ENCODE results near the gene RBM38. TPM values are rescaled to one million over a fixed set of nuclear protein-coding genes. Genes with fewer than 3 reads are reported as not detected.

RBM38 gene
- polyA plus RNA-seq, 2 of the 4 experiments (the other 2 are of a cell fraction) = 6.6 to 14.2 TPM

DNA sequence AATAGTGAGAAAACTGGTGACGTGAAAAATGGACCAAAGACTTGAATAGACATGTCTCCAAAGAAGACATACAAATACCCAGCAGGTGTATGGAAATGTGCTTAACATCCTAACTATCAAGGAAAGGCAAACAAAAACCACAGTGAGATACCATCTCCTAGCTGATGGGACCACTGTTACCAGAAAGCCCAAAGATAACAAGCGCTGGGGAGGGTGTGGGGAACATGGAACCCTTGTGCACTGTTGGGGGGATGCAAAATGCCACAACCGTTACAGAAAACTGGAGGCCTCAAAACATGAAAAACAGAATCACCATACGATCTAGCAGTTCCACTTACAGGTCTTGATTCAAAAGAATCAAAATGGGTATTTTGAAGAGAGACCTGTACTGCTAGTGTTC is 19.8 kb upstream of the RBM38 start (continued):
- TF ChIP-seq, protein P1, sequence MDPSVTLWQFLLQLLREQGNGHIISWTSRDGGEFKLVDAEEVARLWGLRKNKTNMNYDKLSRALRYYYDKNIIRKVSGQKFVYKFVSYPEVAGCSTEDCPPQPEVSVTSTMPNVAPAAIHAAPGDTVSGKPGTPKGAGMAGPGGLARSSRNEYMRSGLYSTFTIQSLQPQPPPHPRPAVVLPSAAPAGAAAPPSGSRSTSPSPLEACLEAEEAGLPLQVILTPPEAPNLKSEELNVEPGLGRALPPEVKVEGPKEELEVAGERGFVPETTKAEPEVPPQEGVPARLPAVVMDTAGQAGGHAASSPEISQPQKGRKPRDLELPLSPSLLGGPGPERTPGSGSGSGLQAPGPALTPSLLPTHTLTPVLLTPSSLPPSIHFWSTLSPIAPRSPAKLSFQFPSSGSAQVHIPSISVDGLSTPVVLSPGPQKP (IDR thresholded peaks at IDR 0.05; ENCODE audit: low read depth, low read length) = no peak
- TF ChIP-seq SMC3 (IDR thresholded peaks at IDR 0.05) (no peak), HOXB5 (CRISPR knock-in tag; IDR thresholded peaks at IDR 0.05) (no peak)
- TF ChIP-seq, protein P2, sequence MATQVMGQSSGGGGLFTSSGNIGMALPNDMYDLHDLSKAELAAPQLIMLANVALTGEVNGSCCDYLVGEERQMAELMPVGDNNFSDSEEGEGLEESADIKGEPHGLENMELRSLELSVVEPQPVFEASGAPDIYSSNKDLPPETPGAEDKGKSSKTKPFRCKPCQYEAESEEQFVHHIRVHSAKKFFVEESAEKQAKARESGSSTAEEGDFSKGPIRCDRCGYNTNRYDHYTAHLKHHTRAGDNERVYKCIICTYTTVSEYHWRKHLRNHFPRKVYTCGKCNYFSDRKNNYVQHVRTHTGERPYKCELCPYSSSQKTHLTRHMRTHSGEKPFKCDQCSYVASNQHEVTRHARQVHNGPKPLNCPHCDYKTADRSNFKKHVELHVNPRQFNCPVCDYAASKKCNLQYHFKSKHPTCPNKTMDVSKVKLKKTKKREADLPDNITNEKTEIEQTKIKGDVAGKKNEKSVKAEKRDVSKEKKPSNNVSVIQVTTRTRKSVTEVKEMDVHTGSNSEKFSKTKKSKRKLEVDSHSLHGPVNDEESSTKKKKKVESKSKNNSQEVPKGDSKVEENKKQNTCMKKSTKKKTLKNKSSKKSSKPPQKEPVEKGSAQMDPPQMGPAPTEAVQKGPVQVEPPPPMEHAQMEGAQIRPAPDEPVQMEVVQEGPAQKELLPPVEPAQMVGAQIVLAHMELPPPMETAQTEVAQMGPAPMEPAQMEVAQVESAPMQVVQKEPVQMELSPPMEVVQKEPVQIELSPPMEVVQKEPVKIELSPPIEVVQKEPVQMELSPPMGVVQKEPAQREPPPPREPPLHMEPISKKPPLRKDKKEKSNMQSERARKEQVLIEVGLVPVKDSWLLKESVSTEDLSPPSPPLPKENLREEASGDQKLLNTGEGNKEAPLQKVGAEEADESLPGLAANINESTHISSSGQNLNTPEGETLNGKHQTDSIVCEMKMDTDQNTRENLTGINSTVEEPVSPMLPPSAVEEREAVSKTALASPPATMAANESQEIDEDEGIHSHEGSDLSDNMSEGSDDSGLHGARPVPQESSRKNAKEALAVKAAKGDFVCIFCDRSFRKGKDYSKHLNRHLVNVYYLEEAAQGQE (IDR thresholded peaks at IDR 0.05) = no peak

GRCh38 chr20:57372157-57372556 is 19.0 kb upstream of the RBM38 start:
- CTCF ChIA-PET = interaction anchor here (0.9 to 1.2 kb wide), 2 partner anchors 9 to 26 kb away, joined by 3 to 5 read pairs; no protein-coding TSS in a partner anchor
- Histone ChIP-seq H3K4me2 (no peak overlapping the region), H3K4me1 (no peaks in the 10 kb centered on the region), H3K4me3 (no peak overlapping the region), H3K9me3 (no peaks in the 10 kb centered on the region), H3K27ac (no peak overlapping the region)
- FAIRE-seq (no peak), ATAC-seq (no peak), DNase-seq (ENCODE audit: low read depth in 1 of 2, low spot score in 1 of 2) (no peak)
- POLR2A ChIA-PET = no interaction called here
- no peak for TF ChIP-seq MAFK (IDR thresholded peaks at IDR 0.05; ENCODE audit: partially characterized antibody)
- TF ChIP-seq RNF2 (IDR thresholded peaks at IDR 0.05; ENCODE audit: borderline replicate concordance, low read depth) = no peak
- TF ChIP-seq PHF8 (IDR thresholded peaks at IDR 0.05; ENCODE audit: borderline replicate concordance, low read depth) = no peak
- no peak for TF ChIP-seq TP53 (CRISPR knock-in tag; IDR thresholded peaks at IDR 0.05)
- TF ChIP-seq FOSB (CRISPR knock-in tag; IDR thresholded peaks at IDR 0.05) = no peak
- no peak for TF ChIP-seq FOXS1 (CRISPR knock-in tag; IDR thresholded peaks at IDR 0.05)
- no peak for TF ChIP-seq GATA3 (IDR thresholded peaks at IDR 0.05; ENCODE audit: borderline replicate concordance)
- no peak for TF ChIP-seq HDAC2 (IDR thresholded peaks at IDR 0.05)
- no peak for TF ChIP-seq ESRRA (IDR thresholded peaks at IDR 0.05; ENCODE audit: borderline replicate concordance, low read length)
- no peak for TF ChIP-seq HES2 (IDR thresholded peaks at IDR 0.05)
- TF ChIP-seq, protein P2 (IDR thresholded peaks at IDR 0.05) = no peak
- no peak for TF ChIP-seq HOXA7 (CRISPR knock-in tag; IDR thresholded peaks at IDR 0.05)
- no peak for TF ChIP-seq NFE2L2 (conservative IDR thresholded peaks at IDR 0.05; ENCODE audit: low read length)
- no peak for TF ChIP-seq ATOH8 (CRISPR knock-in tag; IDR thresholded peaks at IDR 0.05; ENCODE audit: low read depth)
- no peak for TF ChIP-seq CTCF (IDR thresholded peaks at IDR 0.05)
- no peak for TF ChIP-seq MAX (IDR thresholded peaks at IDR 0.05)
- no peak for TF ChIP-seq TFCP2L1 (CRISPR knock-in tag; IDR thresholded peaks at IDR 0.05)
- TF ChIP-seq EP300 (IDR thresholded peaks at IDR 0.05) = no peak
- TF ChIP-seq SREBF2 (IDR thresholded peaks at IDR 0.05) = no peak
- no peak for TF ChIP-seq RAD21 (conservative IDR thresholded peaks at IDR 0.05 in 1 of 2, IDR thresholded peaks at IDR 0.05 in 1 of 2)
- 95% methylated on average over 9 of the region's 9 CpGs for WGBS (ENCODE audit: missing lambda C conversion rate)
